ENCODE measurements around the gene HPGDS. TPM values are rescaled to one million over a fixed set of nuclear protein-coding genes. Genes with fewer than 3 reads are reported as not detected.

The HPGDS gene
- total RNA-seq: not detected in 2 replicates

DNA sequence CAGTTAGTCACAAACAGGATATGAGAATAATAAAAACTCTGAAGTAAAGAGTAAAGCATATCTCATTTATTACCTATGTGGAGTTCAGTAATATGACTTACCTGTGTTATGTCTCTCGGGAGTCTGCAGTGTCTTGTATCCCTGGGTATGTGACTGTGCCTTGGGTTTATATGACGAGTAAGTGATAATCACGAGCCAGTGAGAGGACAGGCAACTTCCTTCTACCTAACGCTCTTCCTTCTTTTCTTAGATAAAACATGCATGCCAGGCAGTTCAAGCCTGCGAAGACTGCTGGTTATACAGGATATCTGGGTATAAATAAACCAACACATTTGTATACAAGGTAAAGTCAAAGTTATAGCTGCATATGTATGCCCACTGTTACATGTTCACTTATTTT lies at the start of gene HPGDS:
Gene HPGDS (minus strand): TSS at position 143 of the 400 bp plus-strand sequence. CDS start 8,207 bp downstream, outside the sequence.

Other genes starting within 250 kb of the HPGDS start
- 40.4 and 61.6 TPM in 2 replicates for gene SMARCAD1, start 135.0 kb downstream of the HPGDS start, total RNA-seq
- gene PDLIM5, start 109.1 kb upstream of the HPGDS start, total RNA-seq: 139 and 163 TPM in 2 replicates